GM18868 (cell line): ENCODE data around the gene GBA3.

Experiments
- ATAC-seq: cut with Tn5 transposase; IDR thresholded peaks from one replicate; pipeline ENCODE4 v1.9.1; 2021; ENCODE audit warnings: mild to moderate bottlenecking, moderate library complexity; ENCODE audit not compliant: unreplicated experiment

Gene GBA3

DNA sequence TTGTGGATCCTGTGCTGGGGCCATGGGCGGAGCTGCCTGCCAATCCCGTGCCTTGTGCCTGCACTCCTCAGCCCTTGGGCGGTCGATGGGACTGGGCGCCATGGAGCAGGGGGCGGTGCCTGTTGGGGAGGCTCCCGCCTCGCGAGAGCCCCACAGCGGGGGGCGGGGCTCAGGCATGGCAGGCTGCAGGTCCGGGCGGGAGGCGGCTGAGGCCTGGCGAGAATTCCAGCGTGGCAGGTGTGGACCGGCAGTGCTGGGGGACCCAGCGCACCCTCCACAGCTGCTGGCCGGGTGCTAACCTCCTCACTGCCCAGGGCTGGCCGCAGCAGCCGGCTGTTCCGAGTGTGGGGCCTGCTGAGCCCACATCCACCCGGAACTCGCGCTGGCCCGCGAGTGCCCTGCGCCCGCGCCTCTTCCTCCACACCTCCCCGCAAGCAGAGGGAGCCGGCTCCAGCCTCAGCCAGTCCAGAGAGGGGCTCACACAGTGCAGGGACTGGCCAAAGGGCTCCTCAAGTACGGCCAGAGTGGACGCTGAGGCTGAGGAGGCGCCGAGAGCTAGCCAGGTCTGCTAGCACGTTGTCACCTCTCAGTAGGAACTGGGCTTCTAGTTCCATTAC lies 85.9 kb downstream of the GBA3 start:
- no peak for ATAC-seq

DNA sequence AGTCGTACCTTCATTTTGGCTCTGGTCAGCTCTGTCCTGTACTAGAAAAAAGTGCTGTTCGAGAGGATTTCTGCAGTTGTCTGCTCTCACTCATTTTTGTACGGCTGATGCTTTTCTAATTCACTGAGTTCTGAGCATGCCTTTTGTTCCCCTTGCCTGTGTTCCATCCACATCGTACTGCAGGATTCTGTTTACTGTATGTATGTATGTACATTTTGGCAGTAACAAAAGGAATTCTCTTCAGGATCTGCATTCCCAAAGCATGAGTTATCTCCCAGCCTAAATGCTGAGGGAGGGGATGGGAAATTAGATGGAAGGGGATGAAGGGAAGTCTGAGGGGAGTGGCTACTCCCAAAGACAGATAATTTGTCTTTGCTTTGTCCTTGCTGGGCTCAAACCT lies 87.6 kb downstream of the GBA3 start:
- no peak for ATAC-seq

DNA sequence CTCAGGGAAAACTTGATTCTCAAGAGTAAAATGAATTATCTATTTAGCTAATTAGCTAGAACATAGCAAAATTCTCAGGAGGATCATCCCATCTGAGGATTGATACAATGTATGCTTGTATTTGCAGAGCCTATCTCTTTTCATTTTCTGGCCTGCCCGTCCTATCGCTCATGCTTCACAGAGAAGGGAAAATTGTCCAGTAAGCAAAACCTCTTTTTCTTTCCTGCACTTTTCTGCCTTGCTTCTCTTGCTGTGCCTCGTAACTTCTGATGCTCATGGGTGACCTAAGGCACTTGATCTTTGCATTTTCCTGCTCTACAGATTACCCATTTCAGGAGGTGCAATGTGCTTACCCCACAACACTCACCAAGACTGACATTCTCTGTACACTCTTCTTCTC lies 88.1 kb downstream of the GBA3 start:
- ATAC-seq: no peak

DNA sequence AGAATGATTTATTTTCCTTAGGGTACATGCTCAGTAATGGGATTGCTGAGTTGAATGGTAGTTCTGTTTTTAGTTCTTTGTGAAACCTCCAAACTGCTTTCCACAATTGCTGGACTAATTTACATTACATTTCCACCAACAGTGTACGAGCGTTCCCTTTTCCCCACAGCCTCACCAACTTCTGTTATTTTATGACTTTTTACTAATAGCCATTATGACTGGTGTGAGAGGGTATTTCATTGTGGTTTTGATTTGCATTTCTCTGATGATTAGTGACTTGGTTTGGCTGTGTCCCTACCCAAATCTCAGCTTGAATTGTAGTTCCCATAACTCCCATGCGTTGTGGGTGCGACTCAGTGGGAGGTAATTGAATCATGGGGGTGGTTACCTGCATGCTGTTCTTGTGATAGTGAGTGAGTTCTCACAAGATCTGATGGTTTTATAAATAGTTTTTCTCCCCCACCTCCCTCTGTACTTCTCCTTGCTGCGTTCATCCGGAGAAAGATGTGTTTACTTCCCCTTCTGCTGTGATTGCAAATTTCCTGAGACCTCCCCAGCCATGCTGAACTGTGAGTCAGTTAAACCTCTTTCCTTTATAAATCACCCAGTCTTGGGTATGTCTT lies 95.1 kb downstream of the GBA3 start:
- ATAC-seq: no peak

DNA sequence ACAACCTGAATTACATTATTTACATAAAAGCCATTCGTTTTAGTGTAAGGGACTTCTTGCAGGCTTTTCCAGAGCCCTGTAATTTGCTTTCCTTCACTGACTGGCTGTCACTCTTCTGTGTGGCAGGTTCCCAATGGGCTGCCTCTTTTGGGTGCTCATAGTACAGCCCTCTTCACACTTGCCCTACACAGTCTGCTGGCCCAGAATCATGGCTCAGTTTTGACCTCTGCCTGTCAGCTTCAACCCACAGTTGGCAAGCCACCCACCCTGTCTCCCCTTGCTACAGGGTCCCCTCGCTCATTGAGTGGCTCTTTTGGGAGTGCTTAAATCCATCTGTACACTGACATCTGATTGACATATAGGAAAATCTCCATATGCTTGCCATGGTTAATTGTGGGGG lies 97.9 kb downstream of the GBA3 start:
- ATAC-seq: no peak

DNA sequence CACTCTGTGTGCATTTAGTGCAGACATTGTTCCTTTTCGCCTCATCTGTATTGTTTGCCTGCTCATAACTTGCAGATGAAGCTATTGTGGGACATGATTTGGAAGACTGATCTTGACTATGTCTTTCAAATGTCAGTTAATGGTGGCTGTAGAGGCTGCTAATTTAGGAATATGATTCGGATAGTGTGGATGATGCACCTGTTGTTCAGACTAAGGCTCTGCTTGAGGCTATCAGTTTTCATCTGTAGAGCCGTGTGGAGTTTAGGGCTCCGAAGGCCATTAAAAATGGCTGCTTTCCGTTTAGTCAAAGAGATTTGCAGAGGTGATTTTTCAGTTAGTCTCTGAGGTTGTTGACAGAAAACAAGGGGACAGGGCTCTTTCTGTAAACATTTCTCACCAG lies 102.0 kb downstream of the GBA3 start:
- ATAC-seq: no peak

DNA sequence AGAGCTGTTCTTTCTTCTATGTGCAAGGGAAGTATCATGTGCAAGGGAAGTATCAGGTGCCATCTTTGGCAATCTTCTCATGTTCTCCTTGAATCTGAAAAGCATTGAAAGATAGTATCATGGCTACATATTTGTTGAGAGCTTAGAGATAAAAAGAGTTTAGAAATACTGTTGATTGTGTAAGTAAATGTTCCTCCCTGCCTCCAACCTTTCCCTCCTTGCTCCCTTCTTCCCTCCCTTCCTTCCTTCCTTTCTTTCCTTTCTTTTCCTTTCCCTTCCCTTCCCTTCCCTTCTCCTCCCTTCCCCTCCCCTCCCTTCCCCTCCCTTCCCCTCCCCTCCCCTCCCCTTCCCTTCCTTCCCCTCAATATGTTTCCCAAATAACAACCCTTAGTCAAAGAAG lies 108.7 kb downstream of the GBA3 start:
- no peak for ATAC-seq

DNA sequence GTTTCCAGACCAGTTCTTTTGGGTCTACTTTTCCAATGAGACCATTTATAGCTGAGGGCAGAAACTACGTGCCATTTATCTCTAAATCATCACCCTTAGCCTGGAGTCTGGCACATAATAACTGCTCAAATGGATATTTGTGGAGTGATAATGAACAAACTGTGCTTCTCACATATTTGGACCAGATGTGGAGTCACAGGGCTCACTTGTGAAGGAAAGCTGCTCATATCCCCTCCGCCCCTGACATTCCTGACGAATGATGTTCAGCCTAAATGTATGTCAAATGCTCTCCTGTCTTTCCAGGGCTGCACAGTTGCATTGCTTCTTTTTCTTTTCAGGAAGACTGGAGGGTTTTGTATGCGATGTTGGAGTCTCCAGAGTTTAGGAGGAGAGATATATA lies 110.1 kb downstream of the GBA3 start:
- ATAC-seq: no peak

DNA sequence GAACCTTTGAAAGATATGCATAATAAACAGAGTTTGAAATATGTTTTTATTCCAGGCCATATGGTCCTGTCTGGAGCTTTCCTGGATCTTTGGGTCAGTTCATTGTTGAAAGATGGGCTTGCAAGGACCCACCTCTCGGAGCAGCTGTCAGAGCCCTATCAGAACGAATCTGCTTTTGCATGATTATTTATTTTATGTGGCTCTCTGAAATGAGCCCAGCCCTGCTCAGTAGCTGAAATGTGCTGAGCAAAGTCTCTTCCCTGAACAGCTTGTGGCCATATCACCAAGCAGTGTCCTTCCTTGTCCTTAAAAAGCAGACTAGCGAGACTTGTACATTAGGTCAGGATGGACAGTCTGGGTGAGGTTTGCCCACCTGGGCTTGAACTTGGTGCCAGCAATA lies 110.8 kb downstream of the GBA3 start:
- ATAC-seq: no peak

DNA sequence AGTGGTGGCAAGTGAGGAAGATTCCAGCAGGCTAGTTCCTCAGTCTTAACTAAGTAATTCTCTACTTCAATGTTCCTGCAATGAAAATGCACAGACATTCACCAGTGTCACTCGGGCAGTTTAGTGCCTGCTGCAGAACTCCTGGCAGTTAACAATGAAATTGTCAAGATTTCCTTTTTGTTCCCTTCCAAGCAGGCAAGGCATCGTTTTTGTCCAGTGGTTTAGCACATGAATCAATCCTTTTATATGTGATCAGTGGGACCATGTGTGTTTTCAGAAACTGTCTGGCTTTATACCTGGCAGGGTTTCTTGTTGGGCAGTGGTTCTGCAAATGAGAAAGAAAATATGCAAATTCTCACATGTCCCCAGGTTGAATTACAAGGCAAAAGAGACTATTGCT lies 122.2 kb downstream of the GBA3 start:
- no peak for ATAC-seq

DNA sequence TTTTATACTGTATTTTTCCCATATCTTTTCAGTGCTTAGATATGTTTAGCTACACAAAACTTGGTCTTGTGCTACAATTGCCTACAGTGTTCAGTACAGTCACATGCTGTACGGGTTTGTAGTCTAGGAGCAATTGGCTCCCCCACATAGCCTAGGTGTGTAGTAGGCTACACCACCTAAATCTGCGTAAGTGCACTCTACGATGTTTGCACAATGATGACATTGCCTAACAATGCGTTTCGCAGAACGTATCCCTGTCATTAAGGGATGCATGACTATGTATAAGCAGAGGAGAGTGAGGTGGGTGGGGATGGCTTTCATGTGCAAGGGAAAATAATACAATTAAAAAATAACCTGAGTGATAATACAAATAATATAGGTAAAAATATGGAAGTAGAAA lies 131.4 kb downstream of the GBA3 start:
- ATAC-seq: no peak

DNA sequence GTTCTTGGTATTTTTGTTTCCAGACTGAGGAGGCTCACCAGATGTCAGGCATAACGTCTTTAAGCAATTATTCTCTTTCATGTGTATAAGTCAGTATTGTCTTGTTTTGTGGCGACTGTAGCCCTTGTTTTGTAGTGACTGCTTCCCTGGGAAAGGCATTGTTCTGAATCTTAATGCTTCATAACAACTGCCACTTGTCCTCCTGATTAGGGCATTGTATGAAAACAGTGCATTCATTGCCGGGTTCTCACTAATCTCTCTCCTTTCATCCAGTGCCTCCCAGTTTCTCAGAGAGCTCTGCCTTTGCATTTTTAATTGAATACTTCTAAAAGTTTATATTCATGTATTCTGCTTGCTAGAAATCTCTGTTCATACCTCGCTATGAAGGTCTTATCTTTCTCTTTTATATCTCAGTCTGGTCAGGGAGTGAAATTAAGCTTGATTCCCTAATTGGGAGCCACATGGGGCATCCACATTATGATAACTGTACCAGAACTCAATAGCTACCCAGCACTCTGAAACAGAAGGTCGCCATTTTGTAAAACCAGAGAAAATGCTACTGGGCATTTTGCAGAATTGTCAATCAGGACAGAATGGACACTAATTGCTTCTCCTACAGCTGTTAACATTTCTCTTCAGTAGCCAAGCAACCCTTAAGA lies 149.8 kb downstream of the GBA3 start:
- ATAC-seq: no peak

DNA sequence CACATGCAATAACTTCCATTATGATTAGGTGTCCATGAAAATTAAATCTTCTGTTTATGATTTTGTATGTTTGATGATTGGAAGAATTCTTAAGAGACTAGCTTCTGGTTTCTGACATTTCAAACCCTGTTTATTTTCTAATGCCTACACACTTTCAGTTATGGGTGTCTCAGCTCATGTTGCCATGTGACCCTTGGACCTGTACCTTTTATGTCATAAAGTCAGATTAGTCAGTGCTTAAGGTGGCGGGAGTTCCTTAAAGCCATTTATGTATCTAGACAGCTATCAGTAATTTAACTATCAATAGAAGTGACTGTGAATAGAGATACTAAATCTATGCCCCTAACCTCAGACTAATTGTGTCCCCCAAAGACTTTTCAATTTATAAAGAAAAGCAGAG lies 155.6 kb downstream of the GBA3 start:
- no peak for ATAC-seq

DNA sequence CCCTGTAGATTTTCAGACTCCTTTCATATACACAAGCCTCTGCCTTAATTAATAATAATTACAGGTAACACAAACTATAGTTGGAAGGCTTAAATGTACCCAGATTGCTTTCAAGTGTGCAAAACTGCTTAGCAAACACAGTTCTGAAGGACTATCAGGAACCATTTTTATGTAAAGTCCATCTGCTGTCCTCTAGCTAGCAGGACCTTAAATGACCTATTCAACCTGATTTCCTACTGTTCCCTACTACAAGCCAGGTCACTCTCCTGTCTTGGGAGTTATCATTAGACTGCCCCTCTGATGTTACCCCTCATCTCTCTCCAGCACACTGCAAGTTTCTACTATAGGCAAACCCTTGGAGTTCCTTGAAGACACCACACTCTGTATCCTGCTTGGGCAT lies 157.3 kb downstream of the GBA3 start:
- ATAC-seq: no peak

DNA sequence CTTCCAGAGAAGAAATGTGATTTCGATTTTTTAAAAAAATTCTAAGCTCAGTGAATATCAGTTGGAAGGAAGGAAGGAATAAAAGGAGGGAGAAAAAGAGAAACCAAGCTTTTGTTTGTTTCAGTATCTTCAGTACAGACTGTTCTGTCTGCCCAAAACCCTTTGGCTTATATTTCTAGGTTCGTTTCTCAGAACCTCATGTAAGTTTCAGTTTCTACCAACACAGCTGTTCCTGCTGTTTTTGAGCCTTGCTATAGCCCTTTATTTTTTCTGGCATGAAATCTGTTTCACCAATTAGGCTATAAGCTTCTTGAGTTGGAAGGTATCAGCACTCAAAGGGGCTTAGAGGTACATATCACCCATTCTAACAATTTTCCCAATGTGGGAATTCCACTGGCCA lies 157.9 kb downstream of the GBA3 start:
- ATAC-seq: peak; percentile 87

DNA sequence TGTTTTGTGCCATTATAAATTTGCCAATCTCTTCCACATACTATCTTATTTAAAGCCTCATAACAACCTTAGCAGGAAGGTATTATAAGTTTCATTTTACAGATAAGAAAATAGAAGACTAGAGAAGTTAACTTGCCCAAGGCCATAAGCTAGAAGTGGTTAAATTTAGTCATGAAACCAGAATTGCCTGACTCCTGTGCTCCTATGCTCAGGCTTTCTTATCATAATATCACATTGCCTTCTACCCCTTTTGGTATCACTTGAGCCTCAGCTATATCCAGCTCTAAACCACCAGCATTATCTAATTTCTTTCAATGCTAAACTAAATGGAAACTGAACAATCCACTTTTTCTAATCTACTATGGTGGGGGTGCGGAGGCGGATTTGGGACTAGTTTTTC lies 164.7 kb downstream of the GBA3 start:
- no peak for ATAC-seq

DNA sequence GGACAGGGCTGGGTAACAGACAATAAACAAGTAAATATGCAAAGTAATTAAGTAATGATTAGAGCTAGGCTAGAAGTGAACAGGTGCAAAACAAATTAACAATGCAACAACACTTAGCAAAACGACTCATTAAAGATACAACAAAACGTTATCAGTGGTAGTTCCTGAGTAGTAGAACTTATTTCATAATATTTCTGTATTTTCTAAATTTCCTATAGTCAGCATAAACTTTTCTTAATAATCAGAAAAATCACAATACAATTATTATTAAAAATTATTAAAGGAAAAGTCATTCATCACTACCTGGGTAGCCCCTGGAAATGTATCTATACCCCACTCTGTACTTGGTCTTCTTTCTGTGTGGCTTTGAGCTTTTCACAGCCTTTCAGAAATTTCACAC lies 166.6 kb downstream of the GBA3 start:
- no peak for ATAC-seq
